Measurements from ENCODE around the gene JMJD7.

- TF ChIP-seq CTCF (IDR thresholded peaks at IDR 0.05) (no peak), POLR2A (IDR thresholded peaks at IDR 0.05) (no peak)
Observed at GRCh38 chr15:41828807-41829141, 882 bp downstream of the JMJD7 start.

Data from Peyer's patch (tissue), 4 donors.